Ramos (cell line): Measurements from ENCODE around the gene LURAP1L.

ENCODE experiments used
- in situ Hi-C: fragments of 300-500 bp; cut with MboI; formaldehyde crosslinking; loops from one replicate; pipeline ENCODE4 v1.14.3; 2022; ENCODE audit warnings: low sequenced_read_pairs; ENCODE audit not compliant: unreplicated experiment

LURAP1L gene

DNA sequence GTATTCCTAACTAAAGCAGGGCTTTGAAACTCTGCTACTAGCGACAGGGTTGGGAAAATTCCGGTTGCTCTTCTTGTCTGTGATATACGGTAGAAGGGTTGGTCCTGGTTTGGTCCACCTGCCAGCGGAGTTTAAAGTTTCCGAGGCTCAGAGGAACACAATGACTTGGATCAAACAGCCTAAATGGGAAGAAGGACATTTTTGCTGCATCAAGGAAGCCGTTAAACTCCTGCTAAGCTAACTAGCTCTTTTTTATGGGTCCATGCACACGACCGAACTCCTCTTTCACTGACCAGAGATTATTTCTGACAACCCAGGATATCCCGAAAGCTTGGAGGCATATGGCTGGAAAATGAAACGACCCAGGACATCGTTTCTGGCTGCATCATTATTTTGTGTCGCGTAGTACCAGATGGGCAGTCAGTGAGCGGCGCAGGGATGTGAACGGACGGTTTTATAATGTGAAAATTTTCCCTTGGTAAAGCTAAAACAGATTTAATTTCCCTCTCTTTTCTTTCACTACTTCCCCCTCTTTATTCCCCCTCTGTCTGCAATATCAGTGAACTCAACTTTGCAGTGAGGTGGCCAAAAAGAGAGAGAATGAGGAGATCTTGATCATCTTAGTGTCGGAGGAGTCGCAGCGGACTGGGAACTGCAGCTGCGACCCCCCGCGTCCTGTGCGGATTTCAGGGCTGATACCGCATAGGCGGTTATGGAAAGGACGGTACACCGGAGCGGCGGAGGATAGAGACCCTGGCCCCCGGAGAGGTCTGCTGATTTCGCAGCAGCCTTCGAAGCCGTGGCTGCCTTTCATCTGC, at the start of gene LURAP1L:
LURAP1L (plus strand) TSS at position 160 of the 818 bp plus-strand sequence. CDS start 696 bp downstream, outside the sequence.
- in situ Hi-C loops: no loop called here

DNA sequence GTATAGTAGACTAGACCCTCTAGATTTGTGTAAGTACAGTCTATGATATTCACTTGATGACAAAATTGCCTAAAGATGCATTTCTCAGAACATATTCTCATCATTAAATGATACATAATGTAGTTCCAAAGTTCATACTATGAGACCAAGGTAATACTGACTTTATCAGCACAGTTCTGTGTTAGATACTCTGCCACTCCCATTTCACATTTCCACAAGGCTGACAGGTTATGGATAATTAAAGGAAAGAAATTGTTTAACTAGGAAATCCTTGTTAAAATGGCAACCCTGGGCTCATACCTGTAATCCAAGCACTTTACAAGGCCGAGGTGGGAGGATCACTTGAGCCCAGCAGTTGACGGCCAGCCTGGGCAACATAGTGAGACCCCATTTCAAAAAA, 48.0 kb upstream of the LURAP1L start:
- in situ Hi-C loops: no loop called here

DNA sequence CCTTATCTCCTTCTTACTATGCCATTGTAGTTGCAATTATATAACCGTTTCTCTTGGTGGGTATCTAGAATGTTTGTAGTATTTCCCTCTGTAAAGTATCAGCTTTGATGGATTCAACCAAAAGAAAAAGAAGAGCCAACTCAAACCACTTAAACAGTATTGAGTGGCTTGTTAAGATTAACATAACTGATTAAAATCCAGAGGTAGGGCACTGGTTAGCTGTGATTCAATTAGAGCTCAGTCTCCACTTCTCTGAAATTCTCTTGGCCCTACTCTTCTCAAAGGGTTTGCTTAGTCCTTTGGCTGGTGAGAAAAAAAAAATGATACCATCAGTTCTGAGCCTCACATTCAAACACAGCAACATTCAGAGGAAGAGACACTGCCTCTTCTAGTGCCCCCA, 44.6 kb upstream of the LURAP1L start:
- in situ Hi-C loops: no loop called here

GRCh38 chr9:12730927-12731326, 43.9 kb upstream of the LURAP1L start:
- in situ Hi-C loops: no loop called here

- in situ Hi-C loops: no loop called here
Observed at GRCh38 chr9:12732971-12733370, 41.8 kb upstream of the LURAP1L start.

- in situ Hi-C loops: no loop called here
Observed at GRCh38 chr9:12735665-12736064, 39.2 kb upstream of the LURAP1L start.

GRCh38 chr9:12737871-12738270, 36.9 kb upstream of the LURAP1L start:
- in situ Hi-C loops: no loop called here

GRCh38 chr9:12739014-12739652, 35.7 kb upstream of the LURAP1L start:
- in situ Hi-C loops: no loop called here

DNA sequence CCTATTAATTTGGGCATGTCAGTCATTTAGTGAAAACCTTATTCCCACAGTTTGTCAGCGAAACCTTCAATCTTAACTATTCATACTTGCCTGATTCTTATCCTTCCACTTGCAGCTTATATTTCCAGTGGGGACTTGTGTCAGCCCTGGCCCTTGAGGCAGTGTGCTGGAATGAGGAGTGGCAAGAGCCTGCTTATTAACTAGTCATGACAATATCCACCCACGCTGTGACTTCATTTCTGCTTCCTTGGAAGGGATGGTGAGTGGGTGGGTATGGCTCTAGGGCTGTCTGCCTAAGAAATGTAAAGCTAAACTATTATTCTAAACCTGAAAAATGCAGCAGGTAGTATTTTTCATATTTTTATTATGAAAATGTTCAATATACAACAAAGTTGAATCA, 34.0 kb upstream of the LURAP1L start:
- in situ Hi-C loops: no loop called here

GRCh38 chr9:12748016-12748415, 26.8 kb upstream of the LURAP1L start:
- in situ Hi-C loops: no loop called here

DNA sequence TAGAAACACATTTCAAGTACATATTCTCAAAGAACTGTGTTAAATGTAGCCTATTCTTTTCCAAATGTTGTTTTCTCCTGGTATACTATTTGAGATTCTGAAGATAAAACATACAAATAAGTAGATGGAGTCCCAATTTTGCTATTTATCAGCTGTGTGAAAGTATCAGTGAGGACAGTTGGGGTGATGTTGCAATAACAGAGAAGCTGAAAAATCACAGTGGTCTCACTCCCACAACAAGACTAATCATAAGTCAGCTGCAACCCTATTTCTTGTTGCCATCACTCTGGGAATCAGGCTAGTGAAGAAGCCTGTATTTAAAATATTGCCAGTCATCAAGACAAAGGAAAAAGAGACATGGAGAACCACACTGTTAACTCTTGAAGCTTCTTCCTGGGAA, 25.9 kb upstream of the LURAP1L start:
- in situ Hi-C loops: no loop called here

DNA sequence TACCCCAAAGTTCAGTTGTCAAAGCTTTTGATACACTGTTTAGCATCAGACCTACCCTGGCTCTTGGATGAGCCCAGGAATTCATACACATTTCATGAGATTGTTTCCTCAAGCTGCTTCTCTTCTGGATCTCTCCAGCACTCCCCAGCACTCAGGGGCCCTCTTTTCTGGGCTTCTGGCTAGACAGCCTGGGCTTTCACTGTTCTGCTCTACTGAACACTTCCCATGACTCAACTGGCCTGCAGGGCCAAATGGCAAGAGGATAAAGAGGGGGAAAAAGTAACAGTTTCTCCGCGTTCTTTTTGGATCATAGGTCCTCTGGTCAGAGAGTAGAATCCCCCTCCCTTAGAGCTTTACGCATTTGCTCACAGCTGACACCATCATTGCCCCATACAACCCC, 20.9 kb upstream of the LURAP1L start:
- in situ Hi-C loops: no loop called here

GRCh38 chr9:12759761-12760160, 15.1 kb upstream of the LURAP1L start:
- in situ Hi-C loops: no loop called here

DNA sequence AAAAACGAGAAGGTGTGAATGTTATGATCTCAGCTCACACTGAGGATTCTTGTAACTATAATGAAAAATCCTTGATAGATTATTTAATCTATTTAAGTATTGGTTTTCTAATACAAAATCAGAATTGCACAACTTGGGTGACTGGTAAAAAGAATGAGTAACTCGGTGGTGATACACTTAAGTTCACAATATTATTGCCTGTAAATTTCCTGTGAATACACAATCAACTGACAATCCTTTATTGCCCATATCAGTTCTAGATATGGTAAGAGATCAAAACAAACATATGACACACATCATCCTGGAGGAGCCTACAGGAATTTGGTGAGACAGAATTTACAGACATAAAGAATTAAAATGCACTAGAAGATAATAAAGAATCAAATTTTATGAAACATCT, 14.1 kb upstream of the LURAP1L start:
- in situ Hi-C loops: no loop called here

DNA sequence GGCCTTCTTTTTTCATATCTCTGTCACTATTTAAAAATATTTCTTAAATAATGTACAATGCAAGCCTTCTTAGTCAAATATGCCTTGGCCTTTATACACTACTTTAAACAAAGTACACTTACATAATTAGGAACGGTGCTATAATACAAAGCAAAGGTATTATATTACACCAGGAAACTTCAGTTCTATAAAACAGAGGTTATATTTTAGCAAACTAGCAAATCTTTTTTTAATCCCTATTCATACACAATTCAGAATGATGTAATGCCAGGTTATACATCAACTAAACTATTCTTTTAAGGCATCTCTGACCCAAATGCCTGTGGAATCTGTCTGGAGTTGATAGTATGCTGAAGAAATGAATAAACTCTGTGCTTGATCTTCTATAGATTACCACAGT, 10.7 kb upstream of the LURAP1L start:
- in situ Hi-C loops: no loop called here

DNA sequence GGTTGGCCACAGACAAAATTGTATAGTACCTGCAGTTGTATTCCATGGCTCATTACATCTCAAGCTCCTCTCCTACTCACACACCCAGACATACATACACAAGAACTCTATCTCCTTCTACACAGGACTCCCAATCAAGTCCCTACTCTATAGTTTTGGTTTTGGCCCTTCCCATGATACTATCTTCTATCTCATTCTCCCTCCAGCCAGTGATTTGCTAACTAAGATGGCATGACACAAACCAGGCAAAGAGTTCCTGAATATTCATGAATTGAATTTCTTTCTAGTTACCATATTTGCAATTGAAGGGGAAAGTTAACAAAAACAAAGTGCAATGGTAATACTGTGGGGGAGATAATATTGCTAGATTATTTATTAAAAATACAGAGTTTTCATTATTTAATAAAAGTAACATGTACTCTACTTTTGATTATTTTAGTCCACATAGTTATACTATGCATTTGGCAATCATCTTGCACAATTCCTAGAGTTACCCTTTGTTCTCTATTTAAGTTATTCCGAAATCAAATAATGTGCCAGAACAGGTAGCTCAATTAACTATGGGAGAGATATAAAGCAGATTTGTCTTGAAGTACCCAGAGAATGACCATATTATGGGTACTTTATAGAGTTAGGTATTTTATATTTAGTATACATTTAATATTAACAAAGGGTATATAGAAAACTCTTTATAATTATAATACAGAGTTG, 9.6 kb upstream of the LURAP1L start:
- in situ Hi-C loops: no loop called here

- in situ Hi-C loops: no loop called here
Observed at GRCh38 chr9:12766357-12766756, 8.5 kb upstream of the LURAP1L start.

DNA sequence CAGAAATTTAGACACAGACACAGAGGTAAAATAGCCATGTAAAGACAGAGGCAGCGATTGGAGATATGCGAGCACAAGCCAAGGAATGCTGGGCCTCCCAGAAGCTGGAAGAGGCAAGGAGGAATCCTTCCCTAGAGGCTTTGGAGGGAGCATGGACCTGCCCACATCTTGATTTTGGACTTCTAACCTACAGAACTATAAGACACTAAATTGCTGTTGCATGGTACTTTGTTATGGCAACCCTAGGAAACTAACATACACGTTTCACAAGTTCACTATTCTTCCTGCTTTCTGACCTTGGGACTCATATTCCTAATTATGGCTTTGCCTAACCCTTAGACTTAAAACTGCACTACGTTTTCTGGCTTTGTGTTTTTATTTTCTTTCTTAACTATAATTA, 4.6 kb upstream of the LURAP1L start:
- in situ Hi-C loops: no loop called here

- in situ Hi-C loops: no loop called here
Observed at GRCh38 chr9:12771891-12772290, 2.9 kb upstream of the LURAP1L start.

DNA sequence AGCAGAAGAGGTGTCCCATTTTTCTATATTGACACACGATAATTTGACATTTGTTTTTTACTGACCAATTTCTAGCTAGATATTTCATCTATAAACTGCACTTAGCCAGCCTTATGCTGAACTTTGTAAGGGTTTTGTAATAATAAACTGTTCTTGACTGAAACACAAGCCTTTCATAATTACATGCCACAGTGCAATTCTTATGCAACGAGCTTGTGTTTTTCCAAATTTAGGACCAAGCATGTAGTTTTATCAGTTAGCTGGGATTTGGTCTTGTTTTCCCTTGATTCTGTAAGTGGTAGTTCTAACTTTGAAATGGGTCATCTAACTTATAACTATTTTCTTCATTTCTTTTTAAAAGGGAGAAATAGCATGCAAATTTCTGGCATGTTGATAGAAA, 1.3 kb upstream of the LURAP1L start:
- in situ Hi-C loops: no loop called here
